Mesenchymal stem cell (in vitro differentiated cells and primary cell): ENCODE measurements around the gene PTPRN2.
"Not testable (repeated sequence)": the region's sequence is repeated elsewhere in the genome, so short reads cannot be mapped to it uniquely, and the experiment has no call there.

Experiments
- DNase-seq: peaks from one replicate; pipeline ENCODE4 v3.0.0-alpha.2; 2013
- H2AFZ ChIP-seq: one replicate; pipeline ENCODE4 v1.6.1; 2013; ENCODE audit warnings: low read depth, mild to moderate bottlenecking, control low read depth, inconsistent platforms, low read length, moderate library complexity
- H2AK5ac ChIP-seq: 2 replicates; pipeline ENCODE4 v1.6.1; 2013; ENCODE audit warnings: low read length, moderate library complexity, mild to moderate bottlenecking, inconsistent platforms; ENCODE audit not compliant: severe bottlenecking
- H2BK120ac ChIP-seq: one replicate; pipeline ENCODE4 v1.6.1; 2013; ENCODE audit warnings: low read depth, mild to moderate bottlenecking, inconsistent platforms, low read length, moderate library complexity
- H2BK12ac ChIP-seq, 2 experiments: one replicate each; pipeline ENCODE4 v1.6.1; 2013; ENCODE audit warnings: inconsistent platforms in 2 of 2, low read length in 2 of 2, mild to moderate bottlenecking in 2 of 2, moderate library complexity in 2 of 2, control low read depth in 1 of 2
- H2BK15ac ChIP-seq: one replicate; pipeline ENCODE4 v1.6.1; 2013; ENCODE audit warnings: mild to moderate bottlenecking, low read depth, inconsistent platforms; ENCODE audit not compliant: poor library complexity, severe bottlenecking
- H2BK5ac ChIP-seq: 2 replicates; pipeline ENCODE4 v1.6.1; 2013; ENCODE audit warnings: low read depth, mild to moderate bottlenecking, low read length, control low read depth, inconsistent platforms; ENCODE audit not compliant: poor library complexity, severe bottlenecking
- H3K14ac ChIP-seq, 2 experiments: one replicate each; pipeline ENCODE4 v1.6.1; 2013; ENCODE audit warnings: inconsistent platforms in 2 of 2, low read length in 2 of 2, control low read depth in 1 of 2, mild to moderate bottlenecking in 1 of 2, moderate library complexity in 1 of 2
- H3K18ac ChIP-seq, 2 experiments: one replicate each; pipeline ENCODE4 v1.6.1; 2013; ENCODE audit warnings: inconsistent platforms in 2 of 2, low read length in 2 of 2, control low read depth in 1 of 2, low read depth in 1 of 2, mild to moderate bottlenecking in 1 of 2
- H3K23ac ChIP-seq, 2 experiments: one replicate each; pipeline ENCODE4 v1.6.1; 2013; ENCODE audit warnings: inconsistent platforms in 2 of 2, low read length in 2 of 2, mild to moderate bottlenecking in 2 of 2, moderate library complexity in 2 of 2, control low read depth in 1 of 2
- H3K27ac ChIP-seq: 2 replicates; pipeline ENCODE4 v1.5.1; 2013; ENCODE audit warnings: mild to moderate bottlenecking, moderate library complexity, low read length, control low read depth, inconsistent platforms; ENCODE audit not compliant: poor library complexity, severe bottlenecking
- H3K27me3 ChIP-seq, 2 experiments: 2 replicates each; pipeline versions ENCODE4 v1.6.1 to v1.7.0; 2013; ENCODE audit warnings: low read length in 2 of 2, mild to moderate bottlenecking in 2 of 2, moderate library complexity in 2 of 2, control low read depth in 1 of 2, inconsistent platforms in 1 of 2; ENCODE audit not compliant: control insufficient read depth in 1 of 2, insufficient read depth in 1 of 2
- H3K36me3 ChIP-seq, 2 experiments: 2 replicates each; pipeline versions ENCODE4 v1.6.1 to v1.7.0; 2013; ENCODE audit warnings: low read length in 2 of 2, control low read depth in 1 of 2, inconsistent platforms in 1 of 2, low read depth in 1 of 2, mild to moderate bottlenecking in 1 of 2; ENCODE audit not compliant: insufficient read depth in 2 of 2, control insufficient read depth in 1 of 2
- H3K4ac ChIP-seq, 2 experiments: one replicate each; pipeline ENCODE4 v1.6.1; 2013; ENCODE audit warnings: inconsistent platforms in 2 of 2, low read length in 2 of 2, mild to moderate bottlenecking in 2 of 2, moderate library complexity in 2 of 2, control low read depth in 1 of 2, low read depth in 1 of 2
- H3K4me1 ChIP-seq: 2 replicates; pipeline ENCODE4 v1.6.1; 2013; ENCODE audit warnings: low read depth, low read length, control low read depth; ENCODE audit not compliant: control insufficient read depth, insufficient read depth
- H3K4me2 ChIP-seq: 2 replicates; pipeline ENCODE4 v1.6.1; 2013; ENCODE audit warnings: low read length, mild to moderate bottlenecking, inconsistent platforms; ENCODE audit not compliant: poor library complexity, severe bottlenecking
- H3K4me3 ChIP-seq, 2 experiments: 2 replicates each; pipeline versions ENCODE4 v1.5.1 to v1.7.0; 2013; ENCODE audit warnings: low read length in 2 of 2, mild to moderate bottlenecking in 2 of 2, control low read depth in 1 of 2, low read depth in 1 of 2; ENCODE audit not compliant: insufficient read depth in 1 of 2
- H3K79me1 ChIP-seq: replicated peaks from 2 replicates; pipeline ENCODE4 v1.6.1; 2013; ENCODE audit warnings: mild to moderate bottlenecking, control low read depth, low read length, inconsistent platforms; ENCODE audit not compliant: poor library complexity, severe bottlenecking
- H3K9ac ChIP-seq: 2 replicates; pipeline ENCODE4 v1.7.0; 2013; ENCODE audit warnings: mild to moderate bottlenecking, low read length, moderate library complexity
- H3K9me3 ChIP-seq: 2 replicates; pipeline ENCODE4 v1.7.0; 2013; ENCODE audit warnings: mild to moderate bottlenecking, low read length; ENCODE audit not compliant: control insufficient read depth
- H4K8ac ChIP-seq: one replicate; pipeline ENCODE4 v1.6.1; 2013; ENCODE audit warnings: inconsistent platforms, mild to moderate bottlenecking, low read length, moderate library complexity
- H4K91ac ChIP-seq: one replicate; pipeline ENCODE4 v1.6.1; 2013; ENCODE audit warnings: mild to moderate bottlenecking, low read length, inconsistent platforms
- WGBS: methylation state at CpG from one replicate; pipeline ENCODE4 v1.1.7; 2013; ENCODE audit warnings: mixed read lengths; 5-methylcytosine and 5-hydroxymethylcytosine counted together

PTPRN2 gene

GRCh38 chr7:157701395-157702180 lies 886.0 kb downstream of the PTPRN2 start:
- not testable (repeated sequence) for H3K27ac ChIP-seq, H3K4ac ChIP-seq, H3K36me3 ChIP-seq, H2BK120ac ChIP-seq, H2AFZ ChIP-seq, H3K4me3 ChIP-seq, H3K23ac ChIP-seq, H3K9me3 ChIP-seq, H4K8ac ChIP-seq, H4K91ac ChIP-seq, H3K9ac ChIP-seq, DNase-seq, H3K4me1 ChIP-seq, H2BK15ac ChIP-seq, H3K18ac ChIP-seq, H2BK5ac ChIP-seq, H3K4me2 ChIP-seq, H2BK12ac ChIP-seq, H3K79me1 ChIP-seq, H3K14ac ChIP-seq, H2AK5ac ChIP-seq
- WGBS: 81% methylated on average over 34 of the region's 34 CpGs
- H3K27me3 ChIP-seq: peaks cover 0 to 14% of the 10 kb centered on the region in 2 experiments

GRCh38 chr7:157700231-157701005 lies 887.2 kb downstream of the PTPRN2 start:
- Histone ChIP-seq H4K91ac (no peak overlapping the region), H3K4ac (no peak overlapping the region)
- DNase-seq: no peak

GRCh38 chr7:157699357-157700013 lies 888.1 kb downstream of the PTPRN2 start:
- H3K27me3 ChIP-seq: peaks cover 0 to 17% of the 10 kb centered on the region in 2 experiments
- no peaks in the 10 kb centered on the region for H3K9me3 ChIP-seq
- no peaks in the 10 kb centered on the region for H3K79me1 ChIP-seq
- H3K36me3 ChIP-seq: no peaks in the 10 kb centered on the region
- no peak overlapping the region for H3K27ac ChIP-seq
- no peak overlapping the region for H2BK5ac ChIP-seq
- H2BK12ac ChIP-seq: no peak overlapping the region
- H3K4ac ChIP-seq: no peak overlapping the region
- no peak overlapping the region for H2BK15ac ChIP-seq
- H3K23ac ChIP-seq: no peak overlapping the region
- H3K4me2 ChIP-seq: no peak overlapping the region
- WGBS: 80% methylated on average over 14 of the region's 14 CpGs
- no peak overlapping the region for H4K91ac ChIP-seq
- no peak overlapping the region for H3K9ac ChIP-seq
- no peak overlapping the region for H3K4me3 ChIP-seq
- no peak overlapping the region for H2AFZ ChIP-seq
- H3K4me1 ChIP-seq: no peaks in the 10 kb centered on the region
- H4K8ac ChIP-seq: no peak overlapping the region
- no peak overlapping the region for H2AK5ac ChIP-seq
- DNase-seq: no peak
- no peak overlapping the region for H2BK120ac ChIP-seq
- no peak overlapping the region for H3K18ac ChIP-seq
- H3K14ac ChIP-seq: no peak overlapping the region

More at GRCh38 chr7:157700231-157701005, 887.2 kb downstream of the PTPRN2 start:
- H3K9me3 ChIP-seq: no peaks in the 10 kb centered on the region
- H2BK120ac ChIP-seq: no peak overlapping the region
- no peak overlapping the region for H3K27ac ChIP-seq
- H4K8ac ChIP-seq: no peak overlapping the region
- H3K18ac ChIP-seq: no peak overlapping the region
- peaks cover 0 to 11% of the 10 kb centered on the region in 2 experiments for H3K27me3 ChIP-seq
- H2BK15ac ChIP-seq: no peak overlapping the region
- no peaks in the 10 kb centered on the region for H3K79me1 ChIP-seq
- no peaks in the 10 kb centered on the region for H3K36me3 ChIP-seq
- no peak overlapping the region for H3K4me3 ChIP-seq
- no peak overlapping the region for H3K9ac ChIP-seq
- H2BK5ac ChIP-seq: no peak overlapping the region
- no peak overlapping the region for H2BK12ac ChIP-seq
- H3K23ac ChIP-seq: no peak overlapping the region
- H2AK5ac ChIP-seq: no peak overlapping the region
- 74% methylated on average over 19 of the region's 19 CpGs for WGBS
- H3K4me1 ChIP-seq: no peaks in the 10 kb centered on the region
- H3K4me2 ChIP-seq: no peak overlapping the region
- no peak overlapping the region for H3K14ac ChIP-seq
- no peak overlapping the region for H2AFZ ChIP-seq

- not testable (repeated sequence) for H3K18ac ChIP-seq, H3K36me3 ChIP-seq, H3K4me1 ChIP-seq, H2BK120ac ChIP-seq, DNase-seq, H3K23ac ChIP-seq, H2AFZ ChIP-seq, H3K9ac ChIP-seq, H2BK12ac ChIP-seq, H3K14ac ChIP-seq, H4K91ac ChIP-seq, H3K4me2 ChIP-seq, H2AK5ac ChIP-seq, H3K27ac ChIP-seq, H4K8ac ChIP-seq, H2BK15ac ChIP-seq, H3K4ac ChIP-seq, H3K9me3 ChIP-seq, H2BK5ac ChIP-seq, H3K79me1 ChIP-seq, H3K4me3 ChIP-seq
- H3K27me3 ChIP-seq: peaks cover 16 to 21% of the 10 kb centered on the region in 2 experiments
- 51% methylated on average over 3 of the region's 3 CpGs for WGBS
Observed at GRCh38 chr7:157697287-157697686, 890.3 kb downstream of the PTPRN2 start.
